Measurements from ENCODE around the gene EVI5L.
A peak's percentile ranks its signal among the peaks of the same experiment; 100 is the strongest.
"Not testable (repeated sequence)": the region's sequence is repeated elsewhere in the genome, so short reads cannot be mapped to it uniquely, and the experiment has no call there.

EVI5L gene

DNA sequence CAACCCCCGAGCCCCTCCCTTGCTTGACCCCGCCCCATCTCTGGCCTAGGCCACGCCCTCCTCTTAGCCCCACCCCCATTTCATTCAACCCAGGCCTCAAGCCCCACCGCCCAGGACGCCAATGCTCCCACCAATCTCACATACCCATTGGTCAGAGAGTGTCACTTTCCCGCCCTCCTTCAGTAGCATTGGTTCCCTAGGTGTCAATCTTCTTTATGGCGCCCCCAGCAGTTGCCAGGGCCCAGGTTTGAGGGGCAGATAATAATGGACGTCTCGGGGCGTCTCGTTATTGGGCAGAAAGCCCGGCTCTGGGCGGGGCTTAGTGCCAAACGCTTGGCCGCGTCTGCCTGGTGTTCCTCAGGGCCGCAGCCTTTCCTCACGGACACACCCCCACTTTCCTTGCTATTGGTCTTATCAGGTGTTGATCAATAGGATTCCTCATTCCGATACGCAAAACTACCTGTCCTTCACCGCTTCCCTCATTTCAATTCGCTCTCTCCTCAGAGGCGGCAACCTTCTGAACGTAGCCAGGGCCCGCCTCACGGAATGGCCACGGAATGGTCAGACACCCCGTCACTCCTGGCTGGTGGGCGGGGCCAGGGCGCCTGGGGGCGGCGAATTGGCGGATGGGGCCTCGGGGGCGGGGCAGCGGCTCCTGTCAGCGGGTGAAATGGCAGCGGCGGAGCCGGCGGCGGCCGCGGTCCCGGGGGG is at the start of gene EVI5L:
EVI5L (plus strand) TSS at position 658 of the 711 bp plus-strand sequence. CDS start 16,325 bp downstream, outside the sequence.
- peak; percentile 99 for DNase-seq

DNA sequence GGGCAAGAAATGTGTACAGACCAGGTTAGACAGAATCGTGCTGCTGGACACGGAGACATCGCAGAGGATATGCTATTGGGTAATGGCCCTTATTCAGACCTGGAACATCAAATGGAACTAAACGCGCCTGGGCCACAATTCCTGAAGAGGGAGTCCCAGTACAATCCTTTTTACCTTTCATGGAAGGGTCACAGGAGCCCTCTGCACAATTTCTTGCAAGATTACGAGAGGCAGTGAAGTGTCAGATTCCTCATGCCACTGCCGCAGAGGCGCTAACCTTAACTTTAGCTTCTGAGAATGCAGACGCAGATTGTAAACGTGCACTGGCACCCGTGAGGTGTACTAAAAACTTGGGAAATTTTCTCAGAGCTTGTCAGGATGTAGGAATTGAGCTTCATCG is 48.9 kb upstream of the EVI5L start:
- DNase-seq, result no peak

DNA sequence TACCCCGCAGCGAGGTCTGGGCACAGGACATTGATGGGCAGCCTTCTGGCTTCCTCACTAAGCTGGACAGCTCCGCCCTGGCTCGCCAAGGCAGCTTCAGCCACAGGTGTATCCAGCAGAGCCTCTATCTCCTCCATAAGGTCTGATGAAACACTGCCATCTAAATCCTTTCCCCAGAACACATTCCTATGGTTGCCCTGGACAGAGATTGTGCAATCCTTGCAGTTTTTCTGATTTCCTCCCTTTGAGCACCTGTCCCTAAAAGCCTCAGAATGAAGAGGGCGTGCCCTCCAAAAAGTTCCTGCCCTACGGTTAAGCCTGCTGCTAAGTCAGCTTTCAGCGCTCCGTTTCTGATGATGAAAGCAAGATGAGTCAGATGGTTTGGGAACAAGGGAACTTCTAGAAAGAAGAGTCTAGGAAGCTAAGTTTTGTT is 46.0 kb upstream of the EVI5L start:
- no peak for DNase-seq

DNA sequence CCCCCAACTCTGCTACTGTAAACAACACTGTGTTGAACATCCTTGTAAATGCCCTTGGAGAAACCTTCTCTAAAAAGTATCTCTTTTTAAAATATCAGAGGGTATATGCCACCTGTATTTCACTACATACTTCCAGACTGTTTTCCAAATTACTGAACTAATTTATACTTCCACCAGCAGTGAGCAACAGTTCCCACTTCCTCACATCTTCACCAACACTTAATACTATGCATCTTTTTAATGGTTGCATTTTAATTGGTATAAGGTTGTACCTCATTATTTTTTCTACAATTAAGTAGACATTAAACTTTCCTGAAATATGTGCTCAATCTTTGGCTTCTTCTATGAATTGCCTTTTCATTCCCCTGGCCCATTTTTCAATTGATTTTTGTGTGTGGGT is 45.2 kb upstream of the EVI5L start:
- DNase-seq, result no peak

DNA sequence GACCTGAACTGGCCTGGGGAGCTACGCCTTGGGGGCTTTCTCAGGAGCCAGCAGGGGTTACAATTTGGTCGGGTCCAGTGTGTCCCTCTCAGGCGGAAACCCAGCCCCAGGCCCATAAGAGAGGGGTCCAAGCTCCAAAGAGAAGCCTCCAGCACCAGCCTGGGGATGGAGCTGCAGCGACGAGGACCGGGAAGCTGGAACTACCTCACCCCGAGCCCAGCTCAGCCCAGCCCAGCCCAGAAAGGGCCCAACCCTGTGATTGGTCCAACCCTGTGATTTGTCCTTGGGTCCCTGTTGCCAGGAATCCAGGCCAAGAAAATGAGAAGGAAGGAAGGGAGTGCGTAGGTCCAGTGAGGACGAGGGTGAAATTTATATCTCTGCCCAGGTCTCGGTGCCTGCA is 42.9 kb upstream of the EVI5L start:
- DNase-seq, result no peak

DNA sequence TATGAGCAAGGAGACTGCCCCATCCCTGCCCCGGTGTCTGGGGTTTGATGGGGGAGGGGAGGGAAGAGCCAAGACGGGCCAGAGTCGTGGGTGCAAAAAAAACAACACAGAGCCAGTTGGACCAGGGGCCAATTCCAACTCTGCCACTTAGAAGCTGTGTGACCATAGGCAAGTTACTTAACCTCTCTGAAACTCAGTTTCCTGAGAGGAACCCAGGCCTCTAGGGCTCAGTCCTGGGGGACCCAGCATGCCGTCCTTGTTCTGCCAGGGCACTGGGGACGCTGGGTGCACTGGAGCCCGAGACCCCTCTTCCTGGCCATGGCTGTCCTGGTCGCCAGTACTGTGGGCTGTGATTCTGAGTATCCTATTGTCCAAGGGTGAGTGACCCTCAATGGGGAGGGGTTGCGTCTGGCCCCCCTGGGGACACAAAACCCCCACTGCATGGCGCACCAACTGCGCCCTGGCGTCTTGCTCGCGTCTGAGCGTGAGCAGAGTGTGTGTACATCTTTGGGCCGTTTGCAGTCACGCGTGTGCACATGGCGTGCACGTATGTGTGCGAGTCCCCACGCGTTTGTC is 42.3 kb upstream of the EVI5L start:
- no peak for DNase-seq

DNA sequence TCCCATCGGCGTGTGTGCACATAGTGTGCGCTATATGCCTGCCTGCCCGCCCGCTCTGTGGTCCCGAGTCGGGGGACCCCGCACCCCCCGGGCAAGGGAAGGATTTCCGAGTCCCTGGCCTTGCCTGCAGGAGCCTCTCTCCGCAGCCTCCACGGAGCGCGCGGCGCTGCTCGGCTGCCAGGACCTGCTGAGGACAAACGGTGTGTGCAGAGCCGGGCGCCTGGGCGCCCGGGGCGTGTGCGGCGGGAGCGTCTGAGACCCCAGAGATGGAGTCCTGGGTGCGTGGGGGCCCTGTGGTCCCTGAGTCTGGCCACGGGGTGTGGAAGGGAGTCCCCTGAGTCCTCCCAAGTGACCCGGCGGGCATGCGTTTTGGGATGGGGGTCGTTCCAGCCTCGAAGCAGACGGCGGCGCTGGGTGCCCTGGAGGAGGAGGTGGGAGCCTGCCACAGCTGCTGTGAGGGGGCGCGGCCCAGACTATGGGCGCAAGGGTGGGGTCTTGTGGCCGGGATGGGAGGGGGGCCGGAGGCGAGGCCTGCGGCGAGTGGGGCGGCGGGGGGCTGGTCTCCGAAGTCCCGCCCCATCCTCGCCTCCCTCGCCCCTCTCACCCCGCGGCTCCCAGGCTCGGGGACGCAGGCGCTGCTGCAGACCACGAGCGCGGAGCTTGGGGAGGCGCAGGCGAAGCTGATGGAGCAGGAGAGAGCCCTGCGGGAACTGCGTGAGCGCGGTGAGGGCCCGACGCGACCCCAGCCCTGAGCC is 41.7 kb upstream of the EVI5L start:
- peak; percentile 8 for DNase-seq

DNA sequence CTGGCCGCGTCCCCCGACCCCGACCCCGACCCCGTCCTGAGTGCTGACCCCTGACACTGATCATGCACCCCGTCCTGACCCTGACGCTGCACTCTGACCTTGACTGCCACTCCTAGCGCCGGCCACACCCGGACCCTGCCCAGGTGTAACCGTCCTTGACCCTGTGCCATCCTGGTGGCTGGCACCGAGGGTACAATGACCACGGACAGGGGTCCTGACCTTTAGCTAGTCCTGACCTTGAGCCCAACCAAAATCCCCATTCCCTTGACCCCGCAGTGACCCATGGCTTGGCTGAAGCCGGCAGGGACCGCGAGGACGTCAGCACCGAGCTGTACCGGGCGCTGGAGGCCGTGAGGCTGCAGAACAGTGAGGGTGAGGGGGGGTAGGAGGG is 41.1 kb upstream of the EVI5L start:
- no peak for DNase-seq

DNA sequence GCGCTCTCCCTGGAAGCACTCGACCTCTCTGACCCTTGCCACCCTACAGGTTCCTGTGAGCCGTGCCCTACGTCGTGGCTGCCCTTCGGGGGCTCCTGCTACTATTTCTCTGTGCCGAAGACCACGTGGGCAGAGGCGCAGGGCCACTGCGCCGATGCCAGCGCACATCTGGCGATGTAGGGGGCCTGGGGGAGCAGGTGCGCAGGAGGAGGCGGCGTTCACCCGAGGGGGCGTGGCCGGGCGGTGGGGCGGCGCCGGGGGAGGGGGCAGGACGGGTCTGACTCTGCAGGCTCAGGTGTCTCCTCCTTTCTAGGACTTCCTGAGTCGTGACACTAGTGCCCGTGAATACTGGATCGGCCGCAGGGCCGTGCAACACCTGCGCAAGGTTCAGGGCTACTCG is 40.6 kb upstream of the EVI5L start:
- DNase-seq, result peak; percentile 67

DNA sequence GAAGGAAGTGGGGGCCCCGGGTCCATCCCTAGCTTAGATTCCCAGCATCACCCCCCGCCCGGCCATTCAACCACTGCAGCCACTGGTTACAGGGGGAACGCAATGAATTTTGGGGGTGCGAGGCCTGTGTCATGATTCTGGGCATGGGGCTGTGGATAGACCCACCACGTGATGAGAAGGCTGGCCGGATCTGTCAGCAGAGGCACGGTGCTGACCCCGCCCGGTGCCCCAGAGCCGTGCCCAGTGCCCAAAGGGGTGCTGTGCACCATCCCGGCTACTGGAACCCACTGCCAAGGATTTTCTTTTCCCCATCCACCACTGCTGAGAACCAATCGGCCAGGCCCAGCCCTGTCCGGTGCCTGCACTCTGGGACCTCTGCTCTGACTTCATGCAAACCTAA is 39.6 kb upstream of the EVI5L start:
- no peak for DNase-seq

DNA sequence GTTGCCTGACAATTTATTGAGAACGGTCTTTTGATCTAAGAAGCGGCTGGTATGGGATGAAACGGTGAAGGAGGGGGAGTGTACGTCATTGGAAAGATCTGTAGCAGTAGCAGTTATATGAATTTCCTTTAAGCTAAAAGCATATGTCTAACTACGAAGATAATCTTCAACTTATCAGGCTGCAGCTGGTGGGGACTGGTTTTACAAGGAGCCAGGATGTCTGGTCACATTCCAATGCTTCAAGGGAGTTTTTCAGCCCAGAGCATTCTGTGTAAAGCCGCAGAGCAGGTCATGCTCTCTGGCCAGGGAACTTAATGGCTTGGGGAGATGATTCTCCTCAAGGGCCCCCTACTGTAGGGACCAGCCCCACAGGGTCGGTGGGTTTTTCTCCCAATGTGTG is 37.7 kb upstream of the EVI5L start:
- no peak for DNase-seq

DNA sequence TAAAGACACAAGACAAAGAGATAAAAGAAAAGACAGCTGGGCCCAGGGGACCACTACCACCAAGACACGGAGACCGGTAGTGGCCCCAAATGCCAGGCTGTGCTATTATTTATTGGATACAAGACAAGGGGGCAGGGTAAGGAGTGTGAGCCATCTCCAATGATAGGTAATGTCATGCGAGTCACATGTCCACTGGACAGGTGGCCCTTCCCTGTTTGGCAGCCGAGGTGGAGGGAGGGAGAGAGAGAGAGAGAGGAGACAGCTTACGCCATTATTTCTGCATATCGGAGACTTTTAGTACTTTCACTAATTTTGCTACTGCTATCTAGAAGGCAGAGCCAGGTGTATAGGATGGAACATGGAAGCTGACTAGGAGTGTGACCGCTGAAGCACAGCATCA is 37.3 kb upstream of the EVI5L start:
- DNase-seq, result not testable (repeated sequence)

DNA sequence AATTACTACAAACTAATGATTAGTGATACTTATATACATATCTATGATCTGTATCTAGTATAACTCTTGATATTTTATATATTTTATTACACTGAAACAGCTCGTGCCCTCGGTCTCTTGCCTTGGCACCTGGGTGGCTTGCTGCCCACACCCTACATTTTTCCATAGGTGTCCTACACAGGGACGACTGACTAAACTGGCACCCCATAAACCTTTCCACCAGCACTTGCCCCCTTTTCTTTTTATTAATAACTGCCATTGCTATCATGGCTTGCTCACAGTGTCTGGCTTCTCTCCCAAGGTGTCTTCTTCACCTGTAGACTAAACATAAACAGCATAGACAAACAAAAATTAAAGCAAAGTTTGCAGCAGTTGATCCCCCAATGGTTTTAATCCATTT is 36.5 kb upstream of the EVI5L start:
- no peak for DNase-seq

DNA sequence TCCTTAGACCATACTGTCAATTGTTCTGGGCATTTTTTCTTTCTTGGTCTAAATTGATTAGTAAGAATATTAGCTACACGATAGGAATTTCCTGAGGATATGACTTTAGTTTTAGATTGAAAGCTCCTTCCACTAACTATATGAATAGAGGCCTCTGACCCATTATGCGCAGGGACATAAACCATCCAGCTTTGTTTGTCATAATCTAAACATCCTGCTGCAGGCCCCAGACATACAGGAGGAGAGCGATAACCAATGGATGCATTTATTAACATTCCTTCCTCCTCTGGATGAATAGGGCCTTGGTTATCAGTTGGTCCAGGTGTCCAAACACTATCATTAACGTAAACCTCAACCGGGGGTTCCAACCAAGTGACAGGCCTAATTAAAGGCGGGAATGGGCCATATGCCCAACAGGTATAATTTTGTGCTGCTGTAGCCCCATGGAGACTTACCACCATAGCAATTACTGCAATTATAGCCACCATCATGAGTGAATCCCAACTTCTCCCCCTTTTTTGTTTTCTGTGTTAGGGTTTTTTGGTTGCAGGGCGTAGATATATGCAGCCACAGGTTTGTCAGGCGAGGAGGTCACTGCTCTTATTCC is 34.4 kb upstream of the EVI5L start:
- DNase-seq, result no peak

DNA sequence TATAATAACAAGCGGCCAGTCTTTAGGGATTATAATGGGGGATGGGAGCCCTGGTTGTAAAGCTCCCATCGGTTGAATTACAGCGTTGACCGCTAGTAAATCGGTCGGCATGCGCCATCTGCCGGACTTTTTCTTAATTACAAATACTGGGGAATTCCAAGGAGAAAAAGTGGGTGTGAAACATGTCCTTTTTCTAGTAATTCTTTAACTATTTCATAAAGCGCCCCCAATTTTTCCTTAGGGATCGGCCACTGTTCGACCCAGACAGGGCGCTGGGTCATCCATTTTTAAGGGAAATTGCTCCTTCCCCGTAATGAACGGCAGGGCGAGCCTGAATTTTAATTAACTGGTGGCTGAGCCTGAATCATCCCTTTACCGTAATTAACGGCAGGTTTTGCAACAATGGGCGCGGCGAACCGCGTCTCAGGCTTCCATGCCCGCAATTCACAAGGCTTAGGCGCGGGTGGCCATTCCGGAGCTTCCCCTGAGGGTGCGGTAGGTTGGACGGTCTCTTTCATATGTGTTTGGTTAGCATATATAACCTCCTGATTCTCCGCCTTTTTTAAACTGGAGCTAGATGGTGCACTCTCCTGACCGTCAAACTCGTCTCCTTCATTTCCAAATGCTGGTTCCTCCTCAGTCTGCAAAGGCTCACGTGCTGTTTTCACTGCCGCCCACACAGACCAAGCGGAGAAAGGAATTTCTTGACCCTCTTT is 30.2 kb upstream of the EVI5L start:
- DNase-seq, result peak; percentile 74

DNA sequence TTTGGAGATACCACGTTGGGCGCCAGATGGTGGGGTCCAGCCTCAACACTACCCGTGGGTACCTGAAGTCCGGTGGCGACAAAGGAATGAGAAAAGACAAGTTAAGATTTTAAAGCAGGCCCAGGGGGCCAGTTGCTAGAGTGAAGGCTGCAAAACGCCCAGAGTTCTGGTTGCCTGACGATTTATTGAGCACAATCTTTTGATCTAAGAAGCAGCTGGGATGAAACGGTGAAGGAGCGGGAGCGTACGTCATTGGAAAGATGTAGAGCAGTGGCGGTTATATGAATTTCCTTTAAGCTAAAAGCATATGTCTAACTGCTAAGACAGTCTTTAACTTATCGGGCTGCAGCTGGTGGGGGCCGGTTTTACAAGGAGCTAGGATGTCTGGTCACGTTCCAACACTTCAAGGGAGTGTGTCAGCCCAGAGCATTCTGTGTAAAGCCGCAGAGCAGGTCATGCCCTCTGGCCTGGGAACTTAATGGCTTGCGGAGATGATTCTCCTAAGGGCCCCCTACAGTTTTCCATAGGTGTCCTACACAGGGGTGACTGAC is 28.9 kb upstream of the EVI5L start:
- DNase-seq, result no peak

DNA sequence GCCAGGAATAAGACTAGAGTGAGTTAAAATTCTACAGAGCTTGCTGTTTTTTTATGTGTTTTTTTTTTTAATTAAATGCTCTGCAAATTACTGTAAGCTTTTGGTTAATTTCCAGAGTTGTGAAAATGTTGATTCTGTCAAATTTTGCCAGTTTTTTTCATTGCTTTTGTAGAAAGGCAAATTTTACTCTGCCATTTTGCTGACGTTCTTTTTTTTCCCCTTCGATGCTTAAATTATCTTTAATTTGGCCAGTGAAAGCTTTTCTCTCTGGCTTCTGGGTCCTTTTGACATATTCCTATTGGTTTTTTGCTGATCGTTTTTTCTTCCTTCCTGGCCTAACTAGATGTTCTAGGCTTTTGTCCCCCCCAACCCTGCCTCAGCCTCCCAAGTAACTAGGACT is 23.8 kb upstream of the EVI5L start:
- no peak for DNase-seq

DNA sequence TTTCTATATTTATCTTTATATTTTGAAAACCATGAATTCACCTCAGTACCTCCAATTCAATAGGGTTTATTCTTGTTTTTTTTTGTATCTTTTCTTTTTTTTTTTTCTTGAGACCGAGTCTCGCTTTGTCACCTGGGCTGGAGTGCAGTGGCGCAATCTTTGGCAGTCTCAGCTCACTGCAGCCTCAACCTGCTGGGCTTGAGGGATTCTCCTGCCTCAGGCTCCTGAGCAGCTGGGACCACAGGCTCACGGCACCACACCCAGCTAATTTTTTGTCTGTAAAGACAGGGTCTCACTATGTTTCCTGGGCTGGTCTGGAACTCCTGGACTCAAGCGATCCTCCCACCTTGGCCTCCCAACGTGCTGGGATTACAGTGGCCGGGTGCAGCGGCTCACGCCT is 23.1 kb upstream of the EVI5L start:
- no peak for DNase-seq

DNA sequence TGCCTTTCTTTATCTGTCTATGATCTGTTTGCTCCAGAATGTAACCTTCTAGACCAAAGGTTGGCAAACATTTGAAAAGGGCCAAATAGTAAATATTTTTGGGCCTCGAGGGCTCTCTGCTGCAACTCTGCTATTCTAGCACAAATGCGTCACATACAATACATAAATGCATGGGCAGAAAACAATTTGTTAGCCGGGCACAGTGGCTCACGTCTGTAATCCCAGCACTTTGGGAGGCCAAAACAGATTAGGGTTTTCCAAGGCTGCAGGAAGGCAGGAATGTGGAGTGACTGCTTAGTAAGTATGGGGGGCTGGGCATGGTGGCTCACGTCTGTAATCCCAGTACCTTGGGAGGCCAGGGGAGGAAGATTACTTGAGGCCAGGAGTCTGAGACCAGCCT is 21.9 kb upstream of the EVI5L start:
- no peak for DNase-seq

DNA sequence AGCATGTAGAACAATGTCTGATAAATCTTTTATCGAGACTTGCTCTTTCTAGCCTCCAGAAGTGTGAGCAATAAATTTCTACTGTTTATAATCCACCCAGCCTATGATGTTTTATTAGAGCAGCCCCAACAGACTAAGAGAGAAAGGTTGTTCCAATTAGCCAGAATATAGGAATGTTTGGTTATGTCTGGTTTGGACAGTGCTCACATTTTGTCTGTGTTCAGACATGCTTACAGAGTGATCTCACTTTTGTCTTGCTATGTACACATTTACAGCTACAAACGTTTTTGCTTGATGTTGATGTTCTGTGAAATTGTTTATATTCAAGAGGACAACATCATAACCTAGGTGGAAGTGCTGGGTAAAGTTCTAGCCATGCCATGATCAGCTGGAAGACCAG is 18.0 kb upstream of the EVI5L start:
- DNase-seq, result no peak

DNA sequence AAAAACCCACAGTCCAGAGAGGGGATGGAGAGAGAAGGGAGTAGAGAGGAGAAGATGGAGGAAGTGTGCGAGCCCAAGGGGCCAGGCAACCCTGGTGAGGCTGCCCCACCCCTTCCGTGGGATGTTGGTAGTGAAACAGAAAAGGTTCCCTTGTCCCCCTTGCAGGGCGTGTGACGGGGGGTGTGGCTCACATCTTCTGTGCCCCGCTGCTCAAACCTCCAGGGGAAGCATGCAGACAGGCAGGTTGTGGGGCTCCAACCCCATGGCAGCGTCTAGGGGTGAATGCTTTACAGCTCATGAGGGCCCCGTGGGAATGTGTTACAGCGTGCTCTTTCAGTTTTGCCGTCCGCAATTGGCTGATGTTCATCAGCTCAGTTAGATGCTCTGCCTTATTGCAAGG is 14.7 kb upstream of the EVI5L start:
- peak; percentile 29 for DNase-seq

DNA sequence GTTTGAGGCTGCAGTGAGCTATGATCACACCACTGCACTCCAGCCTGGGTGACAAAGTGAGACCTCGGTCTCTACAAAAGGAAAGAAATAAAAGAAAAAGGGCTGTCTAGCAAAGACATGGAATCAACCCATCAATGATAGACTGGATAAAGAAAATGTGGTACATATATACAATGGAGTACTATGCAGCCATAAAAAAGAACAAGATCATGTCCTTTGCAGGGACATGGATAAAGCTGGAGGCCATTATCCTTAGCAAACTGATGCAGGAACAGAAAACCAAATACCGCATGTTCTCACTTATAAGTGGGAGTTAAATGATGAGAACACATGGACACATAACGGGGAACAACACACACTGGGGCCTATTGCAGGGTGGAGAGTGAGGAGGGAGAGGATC is 14.0 kb upstream of the EVI5L start:
- not testable (repeated sequence) for DNase-seq

DNA sequence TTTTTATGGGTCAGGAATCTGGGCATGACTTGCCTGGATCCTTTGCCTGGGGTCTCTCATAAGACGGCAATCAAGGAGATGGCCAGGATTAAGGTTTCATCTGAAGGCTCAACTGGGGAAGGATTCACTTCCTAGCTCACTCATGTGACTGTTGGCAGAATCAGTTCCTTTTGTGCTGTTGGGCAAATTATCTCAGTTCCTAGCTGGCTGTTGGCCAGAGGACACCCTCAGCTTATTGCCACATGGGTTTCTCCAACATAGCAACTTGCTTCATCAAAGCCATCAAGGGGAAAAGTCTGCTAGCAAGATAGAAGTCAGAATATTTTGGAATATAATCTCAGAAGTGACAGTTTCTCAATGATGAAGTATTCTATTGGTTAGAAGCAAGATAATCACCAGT is 12.2 kb upstream of the EVI5L start:
- DNase-seq, result no peak

Measured in CD4-positive, alpha-beta T cell treated with Interleukin-6 for 4 hours (primary cell).